HG03280 (cell line): ENCODE data around the gene PARL.

Source experiments
- ATAC-seq: cut with Tn5 transposase; IDR thresholded peaks from one replicate; pipeline ENCODE4 v1.9.1; 2021; ENCODE audit warnings: mild to moderate bottlenecking, moderate library complexity; ENCODE audit not compliant: unreplicated experiment

Gene PARL

GRCh38 chr3:183818706-183819624 lies 65.7 kb downstream of the PARL start:
- ATAC-seq = no peak

GRCh38 chr3:183818041-183818620 lies 66.5 kb downstream of the PARL start:
- ATAC-seq = no peak

- no peak for ATAC-seq
These were observed 67.0 kb downstream of the PARL start for GRCh38 chr3:183817639-183818038.

GRCh38 chr3:183816681-183817510 lies 67.8 kb downstream of the PARL start:
- ATAC-seq = no peak

GRCh38 chr3:183815951-183816475 lies 68.7 kb downstream of the PARL start:
- no peak for ATAC-seq

GRCh38 chr3:183815563-183815940 lies 69.1 kb downstream of the PARL start:
- ATAC-seq = no peak

- ATAC-seq = no peak
These were observed 70.4 kb downstream of the PARL start for GRCh38 chr3:183814240-183814639.

GRCh38 chr3:183812761-183813445 lies 71.8 kb downstream of the PARL start:
- no peak for ATAC-seq

- ATAC-seq = no peak
These were observed 73.0 kb downstream of the PARL start for GRCh38 chr3:183811638-183812037.

GRCh38 chr3:183810643-183811594 lies 73.8 kb downstream of the PARL start:
- no peak for ATAC-seq

- ATAC-seq = no peak
These were observed 75.4 kb downstream of the PARL start for GRCh38 chr3:183809270-183809669.

- no peak for ATAC-seq
These were observed 76.3 kb downstream of the PARL start for GRCh38 chr3:183808355-183808754.

- no peak for ATAC-seq
These were observed 76.8 kb downstream of the PARL start for GRCh38 chr3:183807881-183808280.

GRCh38 chr3:183807209-183807728 lies 77.4 kb downstream of the PARL start:
- no peak for ATAC-seq

GRCh38 chr3:183802989-183803388 lies 81.7 kb downstream of the PARL start:
- no peak for ATAC-seq

GRCh38 chr3:183801601-183802000 lies 83.1 kb downstream of the PARL start:
- no peak for ATAC-seq

- no peak for ATAC-seq
These were observed 84.3 kb downstream of the PARL start for GRCh38 chr3:183800243-183800863.

- no peak for ATAC-seq
These were observed 85.2 kb downstream of the PARL start for GRCh38 chr3:183799461-183799860.

GRCh38 chr3:183797996-183798395 lies 86.7 kb downstream of the PARL start:
- ATAC-seq = no peak
